GM19035 (cell line): ENCODE data around the gene MSANTD2.
"Not testable (repeated sequence)": the region's sequence is repeated elsewhere in the genome, so short reads cannot be mapped to it uniquely, and the experiment has no call there.

Source experiments
- ATAC-seq: cut with Tn5 transposase; IDR thresholded peaks from one replicate; pipeline ENCODE4 v1.9.1; 2021; ENCODE audit not compliant: unreplicated experiment

MSANTD2 gene

GRCh38 chr11:124778281-124778680 lies 21.9 kb downstream of the MSANTD2 start:
- no peak for ATAC-seq

- no peak for ATAC-seq
These were observed 23.2 kb downstream of the MSANTD2 start for GRCh38 chr11:124776865-124777645.

DNA sequence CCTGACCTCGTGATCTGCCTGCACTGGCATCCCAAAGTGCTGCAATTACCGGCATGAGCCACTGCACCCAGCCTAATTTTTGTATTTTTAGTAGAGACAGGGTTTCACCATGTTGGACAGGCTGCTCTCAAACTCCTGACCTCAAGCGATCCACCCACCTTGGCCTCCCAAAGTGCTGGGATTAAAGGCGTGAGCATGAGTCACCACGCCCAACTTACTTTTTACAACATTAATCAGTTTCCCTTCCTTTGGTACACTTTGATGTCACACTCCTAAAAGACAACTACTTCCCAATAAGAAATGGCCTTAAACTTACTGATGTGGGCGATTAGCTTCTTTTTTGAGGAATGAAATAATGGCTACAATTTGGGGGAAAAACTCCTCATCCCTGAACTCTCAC lies 29.2 kb downstream of the MSANTD2 start:
- ATAC-seq, result not testable (repeated sequence)

GRCh38 chr11:124769806-124770774 lies 30.1 kb downstream of the MSANTD2 start:
- no peak for ATAC-seq

- ATAC-seq, result no peak
These were observed 31.3 kb downstream of the MSANTD2 start for GRCh38 chr11:124768914-124769313.

DNA sequence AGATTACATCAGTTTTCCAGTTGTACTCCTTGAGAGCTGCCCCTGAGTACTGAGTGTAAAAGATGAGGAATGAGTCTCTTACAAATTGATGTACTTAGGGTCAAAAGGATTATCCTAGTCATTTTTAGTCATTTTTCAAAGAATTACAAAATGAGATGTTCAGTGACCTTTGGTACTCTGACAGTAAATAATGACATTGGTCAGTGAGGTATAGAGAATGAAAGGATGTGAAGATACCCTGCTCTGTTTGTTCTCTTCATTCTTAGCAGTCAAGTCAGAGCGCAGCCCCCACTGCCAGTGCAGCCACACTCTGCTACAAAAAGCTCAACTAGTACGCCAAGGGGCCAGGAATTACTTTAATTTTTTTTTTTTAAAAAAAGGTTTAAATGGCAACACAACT lies 34.0 kb downstream of the MSANTD2 start:
- no peak for ATAC-seq

GRCh38 chr11:124763156-124763947 lies 36.9 kb downstream of the MSANTD2 start:
- peak; percentile 39 for ATAC-seq

- ATAC-seq, result peak; percentile 28
These were observed 37.5 kb downstream of the MSANTD2 start for GRCh38 chr11:124762624-124763155.

DNA sequence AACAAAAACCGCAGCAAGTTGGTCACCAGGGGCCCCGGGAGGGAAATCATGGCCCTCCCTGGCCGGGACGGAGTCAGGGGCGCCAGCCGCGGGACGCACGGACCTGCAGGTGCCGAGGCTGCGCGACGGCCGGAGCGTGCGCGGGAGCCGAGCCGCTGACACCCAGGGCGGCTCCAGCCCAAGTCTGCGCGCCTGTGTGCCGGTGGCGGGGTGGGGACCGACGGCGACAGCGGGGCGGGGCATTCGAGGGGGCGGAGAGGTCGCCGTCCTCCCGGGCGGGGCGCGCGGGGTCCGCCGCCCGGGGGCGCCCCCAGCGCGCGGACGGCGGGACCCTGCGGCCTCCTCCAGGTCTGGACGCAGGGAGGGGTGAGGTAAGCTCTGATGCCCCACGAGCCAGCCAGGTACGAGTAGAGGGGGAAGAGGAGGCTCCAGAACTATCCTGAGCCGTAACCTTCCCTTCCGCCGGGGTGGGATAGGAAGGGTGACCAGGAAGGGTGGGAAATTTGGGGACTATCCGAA lies 38.0 kb downstream of the MSANTD2 start, which contains the start of gene ESAM:
TSS of gene ESAM (minus strand) at position 186 of the 519 bp plus-strand sequence. CDS start at position 50, 136 bp downstream.
- ATAC-seq, result peak; percentile 65

- no peak for ATAC-seq
These were observed 38.7 kb downstream of the MSANTD2 start for GRCh38 chr11:124761301-124762104.

DNA sequence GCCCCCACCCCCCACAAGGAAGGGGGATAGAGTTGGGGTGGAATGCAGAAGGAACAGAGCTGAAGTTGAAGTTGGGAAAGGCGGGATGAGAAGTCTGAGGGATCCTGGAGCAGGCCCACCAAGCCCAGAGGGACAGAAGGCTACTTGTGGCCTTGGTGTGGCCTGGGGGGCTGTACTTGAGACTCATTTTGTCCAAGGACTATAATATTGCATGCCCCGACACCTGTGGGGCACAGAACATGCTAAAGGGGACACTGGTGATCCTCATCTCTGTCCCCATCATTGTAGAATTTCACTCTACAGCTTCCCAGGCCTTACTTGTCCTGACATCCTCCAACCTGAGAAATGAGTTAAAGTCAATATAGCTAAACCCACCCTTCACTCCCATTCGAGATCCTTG lies 39.4 kb downstream of the MSANTD2 start:
- ATAC-seq, result no peak

- no peak for ATAC-seq
These were observed 40.0 kb downstream of the MSANTD2 start for GRCh38 chr11:124760205-124760652.

- ATAC-seq, result no peak
These were observed 40.7 kb downstream of the MSANTD2 start for GRCh38 chr11:124759266-124760204.

DNA sequence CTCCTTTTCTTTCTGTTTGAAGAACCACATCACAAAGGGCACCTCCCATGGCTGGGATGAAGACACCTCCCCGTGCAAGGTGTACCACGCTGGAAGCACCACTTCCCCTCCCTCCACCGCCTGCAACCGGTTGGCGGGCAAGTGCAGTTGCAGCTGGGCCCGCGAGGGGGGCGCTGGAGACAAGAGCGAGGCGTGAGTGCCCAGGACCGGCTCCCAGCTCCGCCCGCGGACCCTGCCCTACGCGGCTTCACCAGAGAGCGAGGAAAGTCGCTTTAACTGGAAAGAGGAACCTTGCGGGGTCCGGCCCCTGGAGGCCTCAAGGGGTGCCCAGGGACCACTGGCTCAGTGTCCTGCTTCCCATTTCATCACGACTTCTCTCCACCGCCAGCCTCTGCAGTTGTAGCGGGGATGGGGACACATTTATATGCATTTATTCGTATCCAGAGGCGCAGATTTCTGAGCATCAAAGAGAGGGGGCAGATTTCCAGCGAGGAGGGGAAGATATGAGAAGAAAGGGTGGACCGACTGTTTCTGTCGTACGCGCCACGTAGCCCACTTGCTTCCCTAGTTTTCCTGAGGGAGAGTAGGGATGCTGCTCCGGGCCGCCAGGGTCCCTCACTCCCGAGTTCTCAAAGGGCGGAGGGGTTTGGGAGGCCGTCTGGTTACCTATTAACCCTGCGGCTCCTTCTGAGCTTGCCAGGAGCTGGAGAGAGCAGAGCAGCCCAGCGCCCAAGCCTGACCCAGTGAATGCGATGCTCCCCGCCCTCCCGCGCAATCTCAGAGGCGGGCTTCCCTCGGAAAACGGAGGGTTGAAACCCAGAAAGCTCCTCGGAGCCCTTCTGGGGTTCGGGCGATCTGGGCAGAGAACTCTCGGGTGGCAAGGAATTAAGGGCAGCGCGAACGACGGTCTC lies 41.6 kb downstream of the MSANTD2 start:
- ATAC-seq, result peak; percentile 44

DNA sequence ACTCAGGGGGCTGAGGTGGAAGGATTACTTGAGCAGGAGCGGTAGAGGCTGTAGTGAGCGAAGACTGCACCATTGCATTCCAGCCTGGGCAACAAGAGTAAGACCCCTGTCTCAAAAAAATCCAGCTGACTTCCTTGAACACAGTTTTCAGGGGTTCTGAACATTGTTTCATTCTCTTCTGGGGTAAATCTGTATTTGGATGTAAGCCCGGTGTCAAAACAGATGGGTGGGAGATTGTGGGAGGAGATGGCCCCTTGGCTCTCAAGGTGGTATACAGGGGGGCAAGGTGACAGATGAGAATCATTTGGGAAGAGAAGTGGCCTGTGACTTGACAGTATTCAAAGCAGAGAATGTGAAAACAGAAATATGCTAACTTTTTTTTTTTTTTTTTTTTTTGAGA lies 42.9 kb downstream of the MSANTD2 start:
- ATAC-seq, result no peak

DNA sequence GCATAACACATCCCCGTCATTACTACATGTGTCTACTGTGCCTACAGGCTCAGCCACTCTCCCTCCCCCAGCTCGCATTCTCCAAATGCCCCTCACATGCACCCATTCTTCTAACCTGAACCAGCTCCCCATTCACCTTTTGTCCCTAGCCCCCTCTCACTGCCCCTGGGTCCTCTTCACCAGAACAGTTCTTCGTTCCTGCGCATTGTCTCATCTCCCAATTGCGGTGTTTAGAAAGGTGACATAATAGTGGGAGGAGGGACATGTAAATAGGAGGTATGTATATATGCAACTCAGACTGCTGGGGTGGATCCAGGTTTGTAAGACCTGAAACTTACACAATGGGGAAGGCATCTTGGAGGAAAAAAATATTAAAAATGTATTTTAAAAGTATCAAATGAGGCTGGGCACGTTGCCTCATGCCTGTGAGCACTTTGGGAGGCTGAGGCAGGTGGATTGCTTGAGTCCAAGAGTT lies 43.4 kb downstream of the MSANTD2 start:
- ATAC-seq, result no peak

- ATAC-seq, result no peak
These were observed 44.0 kb downstream of the MSANTD2 start for GRCh38 chr11:124756033-124756752.
